GM20000 (cell line): Measurements from ENCODE around the gene GCNT1.

Source experiments
- DNase-seq: peaks from one replicate; pipeline ENCODE4 v3.0.0; 2012; ENCODE audit warnings: low spot score
- TF ChIP-seq, protein P1 (sequence below): IDR thresholded peaks from 2 replicates; pipeline ENCODE4 v1.5.1; 2012; ENCODE audit warnings: mild to moderate bottlenecking, control low read depth; ENCODE audit errors: extremely low read depth, missing control alignments

The GCNT1 gene

DNA sequence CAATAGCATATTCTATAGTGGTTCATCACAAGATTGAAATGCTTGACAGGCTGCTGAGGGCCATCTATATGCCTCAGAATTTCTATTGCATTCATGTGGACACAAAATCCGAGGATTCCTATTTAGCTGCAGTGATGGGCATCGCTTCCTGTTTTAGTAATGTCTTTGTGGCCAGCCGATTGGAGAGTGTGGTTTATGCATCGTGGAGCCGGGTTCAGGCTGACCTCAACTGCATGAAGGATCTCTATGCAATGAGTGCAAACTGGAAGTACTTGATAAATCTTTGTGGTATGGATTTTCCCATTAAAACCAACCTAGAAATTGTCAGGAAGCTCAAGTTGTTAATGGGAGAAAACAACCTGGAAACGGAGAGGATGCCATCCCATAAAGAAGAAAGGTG is 43.8 kb downstream of the GCNT1 start:
- TF ChIP-seq, protein P1, sequence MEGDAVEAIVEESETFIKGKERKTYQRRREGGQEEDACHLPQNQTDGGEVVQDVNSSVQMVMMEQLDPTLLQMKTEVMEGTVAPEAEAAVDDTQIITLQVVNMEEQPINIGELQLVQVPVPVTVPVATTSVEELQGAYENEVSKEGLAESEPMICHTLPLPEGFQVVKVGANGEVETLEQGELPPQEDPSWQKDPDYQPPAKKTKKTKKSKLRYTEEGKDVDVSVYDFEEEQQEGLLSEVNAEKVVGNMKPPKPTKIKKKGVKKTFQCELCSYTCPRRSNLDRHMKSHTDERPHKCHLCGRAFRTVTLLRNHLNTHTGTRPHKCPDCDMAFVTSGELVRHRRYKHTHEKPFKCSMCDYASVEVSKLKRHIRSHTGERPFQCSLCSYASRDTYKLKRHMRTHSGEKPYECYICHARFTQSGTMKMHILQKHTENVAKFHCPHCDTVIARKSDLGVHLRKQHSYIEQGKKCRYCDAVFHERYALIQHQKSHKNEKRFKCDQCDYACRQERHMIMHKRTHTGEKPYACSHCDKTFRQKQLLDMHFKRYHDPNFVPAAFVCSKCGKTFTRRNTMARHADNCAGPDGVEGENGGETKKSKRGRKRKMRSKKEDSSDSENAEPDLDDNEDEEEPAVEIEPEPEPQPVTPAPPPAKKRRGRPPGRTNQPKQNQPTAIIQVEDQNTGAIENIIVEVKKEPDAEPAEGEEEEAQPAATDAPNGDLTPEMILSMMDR: no peak
- DNase-seq: no peak

DNA sequence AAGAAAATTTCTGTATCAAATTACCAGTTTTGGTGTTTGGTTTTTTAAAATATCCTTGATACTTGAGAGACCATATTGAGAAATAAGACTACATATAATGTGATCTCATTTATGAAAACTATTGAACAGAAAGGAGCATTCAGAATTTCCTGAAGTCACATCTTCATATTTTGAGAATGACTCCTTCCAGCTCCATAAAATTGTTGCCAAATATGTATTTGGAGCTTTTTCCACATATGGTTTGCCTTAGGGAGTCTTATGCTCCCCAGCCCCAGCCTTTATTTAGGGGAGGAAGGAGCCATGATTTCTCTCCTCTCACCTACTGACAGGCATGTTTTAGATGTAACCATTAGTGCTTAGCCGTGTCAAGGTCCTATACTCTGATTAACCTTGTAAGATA is 51.1 kb downstream of the GCNT1 start:
- DNase-seq: no peak
- TF ChIP-seq, protein P1: no peak

DNA sequence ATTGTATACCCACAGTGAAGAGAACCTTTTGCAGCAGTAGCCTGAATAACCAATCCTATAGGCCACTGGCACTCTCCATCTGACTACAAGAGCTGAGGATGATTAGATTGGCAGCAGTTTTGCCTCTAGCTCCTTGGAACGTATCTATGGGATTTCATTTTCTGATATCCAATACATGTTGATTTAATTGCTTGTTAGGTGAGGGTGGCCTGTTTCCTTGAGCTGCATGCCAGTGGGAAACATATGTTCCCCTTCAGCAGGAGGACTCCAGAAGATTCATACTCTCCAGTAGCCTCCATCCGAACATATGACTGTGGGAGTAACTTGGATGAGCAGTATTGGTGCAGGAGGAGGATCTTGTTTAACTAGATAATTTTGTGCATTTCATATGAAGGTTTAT is 51.5 kb downstream of the GCNT1 start:
- TF ChIP-seq, protein P1: no peak
- no peak for DNase-seq

DNA sequence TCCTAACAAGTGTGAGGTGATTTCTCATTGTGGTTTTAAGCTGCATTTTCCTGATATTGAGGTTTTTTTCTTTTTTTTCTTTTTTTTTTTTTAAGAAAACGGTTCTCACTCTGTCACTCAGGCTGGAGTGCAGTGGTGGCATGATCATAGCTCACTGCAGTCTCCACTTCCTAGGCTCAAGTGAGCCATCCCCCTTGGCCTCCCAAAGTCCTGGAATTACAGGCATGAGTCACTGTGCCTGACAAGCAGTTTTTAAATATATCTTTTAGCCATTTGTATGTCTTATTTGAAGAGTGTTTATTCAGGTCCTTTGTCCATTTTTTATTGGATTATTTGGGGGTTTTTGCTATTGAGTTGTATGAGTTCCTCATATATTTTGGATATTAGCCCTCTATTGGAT is 53.8 kb downstream of the GCNT1 start:
- DNase-seq: no peak
- TF ChIP-seq, protein P1: no peak

DNA sequence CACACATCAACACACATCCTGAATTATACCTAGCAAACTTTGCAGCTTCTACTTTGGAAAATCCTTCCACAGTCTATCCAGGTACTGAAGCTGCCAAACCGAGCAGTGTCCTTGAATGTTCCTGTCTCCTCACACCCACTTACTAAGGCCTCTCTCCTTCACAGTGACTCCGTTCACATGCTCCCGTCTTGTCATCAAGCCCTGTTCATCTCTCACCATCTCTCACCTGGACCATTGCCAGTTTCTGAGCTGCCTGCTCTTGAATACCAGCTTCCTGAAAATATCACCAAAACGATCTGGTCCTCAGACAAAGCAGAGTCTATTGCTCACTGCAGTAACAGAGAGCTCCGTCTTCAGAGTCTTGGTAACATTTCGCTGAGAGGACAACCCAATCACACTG is 57.4 kb downstream of the GCNT1 start:
- DNase-seq: no peak
- TF ChIP-seq, protein P1: no peak

DNA sequence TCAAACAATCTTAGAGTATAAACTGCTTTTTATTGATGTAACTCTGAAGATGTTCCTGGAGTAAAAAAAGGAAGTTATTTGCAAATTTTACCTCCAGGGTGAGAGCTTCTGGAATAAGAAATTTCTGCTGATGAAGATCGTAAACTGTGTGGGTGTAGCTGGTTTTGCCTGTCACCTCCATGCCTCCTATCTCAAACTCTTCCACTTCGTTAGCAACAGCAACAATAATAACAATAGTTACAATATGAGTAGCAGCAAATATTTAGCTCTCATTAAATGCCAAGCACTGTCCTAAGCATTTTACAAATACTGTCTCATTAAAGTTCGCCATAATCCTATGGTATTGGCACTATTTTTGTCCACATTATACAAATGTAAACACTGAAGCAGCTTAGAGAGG is 57.9 kb downstream of the GCNT1 start:
- TF ChIP-seq, protein P1: no peak
- no peak for DNase-seq

DNA sequence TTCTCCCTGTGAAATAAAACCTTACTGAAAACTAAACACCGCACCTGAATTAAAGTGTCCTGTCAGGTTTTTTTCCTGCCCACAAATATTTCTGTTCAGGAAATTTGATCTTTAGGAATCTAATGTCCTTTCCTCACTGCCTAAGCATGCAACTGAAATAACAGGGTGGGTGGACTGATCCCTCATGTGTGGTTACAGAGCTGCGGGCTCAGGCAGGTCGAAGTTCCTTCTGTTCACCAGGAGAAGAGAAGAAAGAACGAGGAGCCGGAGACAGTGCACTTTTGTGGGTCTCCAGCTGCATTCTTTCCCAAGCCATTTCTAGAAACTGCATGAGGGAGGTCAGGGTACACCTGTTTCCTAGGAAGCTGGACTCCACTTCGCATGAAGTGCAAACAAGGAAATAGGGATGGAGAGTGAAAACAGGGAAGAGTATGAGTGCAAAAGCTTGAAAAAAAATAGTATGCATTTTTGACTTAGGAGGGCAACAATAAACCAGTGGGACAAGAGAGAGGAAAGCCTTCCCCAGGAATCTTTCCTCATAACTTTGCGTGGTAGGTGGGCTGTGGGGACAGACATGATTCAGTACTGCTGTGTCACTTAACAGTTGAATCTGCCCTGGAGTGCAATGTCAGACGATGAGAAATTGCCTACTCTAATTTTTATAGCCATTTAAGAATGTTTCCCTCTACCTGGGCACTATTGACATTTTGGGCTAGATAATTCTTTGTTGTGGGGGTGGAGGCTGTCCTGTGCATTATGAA is 60.3 kb downstream of the GCNT1 start:
- no peak for DNase-seq
- TF ChIP-seq, protein P1: no peak
